Measurements from ENCODE around the gene TAS2R30. TPM values are rescaled to one million over a fixed set of nuclear protein-coding genes. Genes with fewer than 3 reads are reported as not detected.
"Not testable (repeated sequence)": the region's sequence is repeated elsewhere in the genome, so short reads cannot be mapped to it uniquely, and the experiment has no call there.

TAS2R30 gene
- total RNA-seq, 2 experiments from 2014 or later: 3.1 to 3.3 TPM

DNA sequence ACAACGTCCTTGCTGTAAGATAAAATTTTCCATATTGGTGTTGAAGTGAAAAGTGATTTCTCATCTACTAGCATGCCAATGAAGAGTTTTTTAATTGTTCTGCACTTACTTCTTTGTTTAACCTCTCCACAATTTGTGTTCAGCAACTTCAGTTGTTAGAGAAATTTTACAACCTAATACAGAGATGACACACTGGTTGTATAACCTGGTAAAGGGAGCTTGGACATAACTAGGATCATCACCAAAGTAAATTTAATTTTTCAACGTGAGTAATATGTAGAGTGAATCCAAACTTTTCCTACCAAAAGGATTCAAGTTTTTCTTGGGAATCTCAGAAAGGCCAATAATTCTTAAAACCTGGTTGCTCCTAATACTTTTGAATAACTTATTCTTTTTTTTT is 28.9 kb downstream of the TAS2R30 start:
- H3K36me3 Mint-ChIP-seq: peaks cover 56% of the 10 kb centered on the region
- no peak overlapping the region for H3K4me3 Mint-ChIP-seq
- H3K27me3 Mint-ChIP-seq: no peaks in the 10 kb centered on the region
- no peak for DNase-seq
- H3K27ac Mint-ChIP-seq: no peak overlapping the region
- POLR2A ChIA-PET: no interaction called here
- peaks cover 20% of the 10 kb centered on the region for H3K9me3 Mint-ChIP-seq
- H3K4me1 Mint-ChIP-seq: peaks cover 10% of the 10 kb centered on the region
- ATAC-seq (ENCODE audit: low read depth): no peak

DNA sequence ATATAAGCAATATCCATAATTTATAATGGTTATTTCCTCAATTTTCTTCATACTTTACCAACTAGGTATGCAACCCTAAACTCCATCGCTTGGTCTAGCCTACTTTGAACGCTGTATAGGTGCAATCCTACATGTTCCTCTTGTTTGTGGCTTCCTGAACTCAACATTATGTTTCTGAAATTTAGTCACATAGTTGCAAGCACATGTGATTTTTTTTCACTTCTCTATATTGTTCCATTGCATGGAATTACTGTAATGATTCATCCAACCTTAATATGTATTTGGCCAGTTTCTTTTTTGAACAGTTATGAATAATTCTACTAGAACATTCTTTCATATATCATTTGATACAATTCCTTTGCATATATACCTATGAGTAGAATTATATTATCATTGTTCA is 39.5 kb downstream of the TAS2R30 start:
- H3K9me3 Mint-ChIP-seq; H3K27me3 Mint-ChIP-seq; H3K27ac Mint-ChIP-seq; ATAC-seq (ENCODE audit: low read depth); DNase-seq; H3K4me3 Mint-ChIP-seq; POLR2A ChIA-PET; H3K4me1 Mint-ChIP-seq: not testable (repeated sequence)
- peaks cover 15% of the 10 kb centered on the region for H3K36me3 Mint-ChIP-seq

- DNase-seq (no peak), ATAC-seq (ENCODE audit: low read depth) (no peak)
- no peaks in the 10 kb centered on the region for H3K4me1 Mint-ChIP-seq
- no peaks in the 10 kb centered on the region for H3K27me3 Mint-ChIP-seq
- H3K9me3 Mint-ChIP-seq: no peaks in the 10 kb centered on the region
- POLR2A ChIA-PET: no interaction called here
- no peak within 1 kb of the TSS for H3K27ac Mint-ChIP-seq
- H3K4me3 Mint-ChIP-seq: no peak within 1 kb of the TSS
- H3K36me3 Mint-ChIP-seq: peaks cover 5% of the 10 kb centered on the region
These were observed 42.3 kb downstream of the TAS2R30 start, which contains the start of gene TAS2R43 for GRCh38 chr12:11092128-11092527. TAS2R43 (minus strand) TSS chr12:11092313; CDS start chr12:11092229, 84 bp downstream.

DNA sequence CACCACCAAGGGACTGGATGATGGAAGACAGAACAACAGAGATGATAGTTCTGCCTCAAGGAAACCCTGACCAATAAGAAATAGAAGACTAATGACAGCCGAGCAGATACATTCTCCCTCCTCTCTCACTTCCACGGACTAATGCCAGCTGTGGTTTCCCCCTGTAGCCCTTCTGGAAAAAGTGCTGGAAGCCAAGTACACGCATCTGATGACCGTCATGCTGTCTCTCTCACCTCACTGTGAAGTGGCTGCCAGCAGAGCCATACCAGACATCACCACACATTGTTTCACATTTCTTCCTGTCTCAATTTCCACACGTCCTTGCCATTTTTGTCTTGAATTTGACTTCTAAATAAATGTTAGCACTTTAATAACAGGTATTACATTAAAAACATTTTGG is 45.2 kb downstream of the TAS2R30 start:
- POLR2A ChIA-PET: no interaction called here
- ATAC-seq (ENCODE audit: low read depth) (no peak), DNase-seq (no peak)
- H3K4me3 Mint-ChIP-seq: no peak overlapping the region
- peaks cover 6% of the 10 kb centered on the region for H3K36me3 Mint-ChIP-seq
- no peak overlapping the region for H3K27ac Mint-ChIP-seq
- H3K9me3 Mint-ChIP-seq: no peaks in the 10 kb centered on the region
- no peaks in the 10 kb centered on the region for H3K27me3 Mint-ChIP-seq
- H3K4me1 Mint-ChIP-seq: no peaks in the 10 kb centered on the region

GRCh38 chr12:11085419-11085818 is 49.0 kb downstream of the TAS2R30 start:
- POLR2A ChIA-PET: no interaction called here
- ATAC-seq (ENCODE audit: low read depth) (no peak), DNase-seq (no peak)
- no peaks in the 10 kb centered on the region for H3K27me3 Mint-ChIP-seq
- H3K36me3 Mint-ChIP-seq: peaks cover 19% of the 10 kb centered on the region
- no peaks in the 10 kb centered on the region for H3K4me1 Mint-ChIP-seq
- no peak overlapping the region for H3K27ac Mint-ChIP-seq
- peaks cover 11% of the 10 kb centered on the region for H3K9me3 Mint-ChIP-seq
- no peak overlapping the region for H3K4me3 Mint-ChIP-seq

Other genes starting within 250 kb of the TAS2R30 start
- 1 to 10 TPM; 1.0 to 1.3 TPM for gene TAS2R13, start 225.1 kb downstream of the TAS2R30 start, total RNA-seq
- gene PRH2, start 205.4 kb downstream of the TAS2R30 start, total RNA-seq: not detected
- 1 to 10 TPM; 2.5 to 2.6 TPM for gene TAS2R14, start 195.4 kb downstream of the TAS2R30 start, total RNA-seq
- gene TAS2R50, start 147.7 kb downstream of the TAS2R30 start, total RNA-seq: 1 to 10 TPM; 1.1 to 1.4 TPM
- gene TAS2R20, start 136.3 kb downstream of the TAS2R30 start, total RNA-seq: 1 to 10 TPM; 1.2 to 2.0 TPM
- gene TAS2R19, start 112.0 kb downstream of the TAS2R30 start, total RNA-seq: 1 to 10 TPM; 2.1 to 2.2 TPM
- gene TAS2R31, start 103.2 kb downstream of the TAS2R30 start, total RNA-seq: 1 to 10 TPM; 2.9 TPM
- 1 to 10 TPM; 1.2 to 1.4 TPM for gene TAS2R46, start 72.3 kb downstream of the TAS2R30 start, total RNA-seq
- gene TAS2R43, start 42.3 kb downstream of the TAS2R30 start, total RNA-seq: under 1 TPM; 0.39 to 0.54 TPM
- 10 to 100 TPM; 10.1 to 10.3 TPM for gene SMIM10L1, start 36.5 kb upstream of the TAS2R30 start, total RNA-seq
- not detected for gene TAS2R42, start 52.3 kb upstream of the TAS2R30 start, total RNA-seq
- gene PRB3, start 135.1 kb upstream of the TAS2R30 start, total RNA-seq: not detected
- gene PRB4, start 175.8 kb upstream of the TAS2R30 start, total RNA-seq: not detected

All from activated naive CD8-positive, alpha-beta T cell treated with anti-CD3 and anti-CD28 coated beads, Interleukin-2, amount 10 ng/mL, durations not matched to agents 7 days and 5 days (primary cell).